GM18517 (cell line): ENCODE measurements around the gene SSH2.
"Not testable (repeated sequence)": the region's sequence is repeated elsewhere in the genome, so short reads cannot be mapped to it uniquely, and the experiment has no call there.

Experiments
- ATAC-seq: cut with Tn5 transposase; IDR thresholded peaks from one replicate; pipeline ENCODE4 v1.9.1; 2021; ENCODE audit warnings: mild to moderate bottlenecking, moderate library complexity; ENCODE audit not compliant: unreplicated experiment

Gene SSH2

DNA sequence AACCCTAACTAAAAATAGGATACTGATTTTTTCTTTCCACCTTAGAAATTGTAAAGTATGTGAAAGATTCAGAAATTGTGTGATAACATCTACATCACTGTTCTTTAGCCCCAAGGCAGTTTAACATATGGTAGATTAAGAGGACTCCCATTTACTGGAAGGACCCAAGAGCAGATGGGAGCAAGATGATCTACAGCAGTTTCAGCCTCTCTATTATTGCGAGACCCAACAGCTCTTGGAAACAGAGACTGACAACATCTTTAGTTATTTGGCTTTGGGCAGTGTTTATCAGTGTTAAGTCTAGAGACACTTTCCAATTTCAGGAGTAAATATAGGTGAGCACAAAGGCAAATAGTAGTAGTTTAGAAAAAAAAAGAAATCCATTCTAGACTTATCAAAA, 182.4 kb downstream of the SSH2 start:
- ATAC-seq, result no peak

DNA sequence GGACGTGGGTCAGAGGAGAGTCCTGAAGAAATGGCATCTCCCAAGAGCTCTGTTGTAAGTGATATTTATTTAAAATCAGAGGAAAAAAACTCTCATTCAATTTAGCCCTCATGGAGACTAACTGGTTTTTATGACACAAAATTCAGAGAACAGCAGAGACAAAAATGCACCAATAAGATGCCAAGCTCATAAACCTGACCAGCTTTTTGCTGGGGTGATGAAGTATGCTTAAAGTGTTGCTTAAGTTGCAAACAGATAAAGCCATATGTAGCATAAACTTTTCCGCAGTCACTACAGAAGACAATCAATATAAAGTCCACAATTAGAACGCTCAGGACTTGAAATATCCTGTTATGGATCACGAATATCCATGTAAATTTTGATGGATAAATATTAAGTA, 183.4 kb downstream of the SSH2 start:
- ATAC-seq, result no peak

DNA sequence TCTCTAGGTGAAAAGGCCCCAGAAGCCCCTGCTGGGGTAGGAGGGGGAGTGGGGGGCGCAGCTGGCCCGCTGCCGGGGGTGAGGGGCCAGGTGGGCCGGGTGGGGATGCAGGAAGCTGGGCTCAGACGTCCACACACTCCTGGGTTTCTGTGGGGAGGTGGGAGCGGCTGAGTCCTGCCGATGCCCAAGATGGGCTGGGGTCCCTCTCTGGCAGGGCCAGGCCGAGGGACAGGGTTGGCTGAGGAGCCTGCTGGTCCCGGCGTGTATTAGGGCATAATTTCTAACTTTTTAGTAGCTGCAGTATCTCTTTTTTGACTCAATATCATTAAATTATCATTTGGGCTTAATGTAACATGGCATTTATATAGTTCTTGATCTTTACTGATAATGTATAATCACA, 185.9 kb downstream of the SSH2 start:
- ATAC-seq, result no peak

DNA sequence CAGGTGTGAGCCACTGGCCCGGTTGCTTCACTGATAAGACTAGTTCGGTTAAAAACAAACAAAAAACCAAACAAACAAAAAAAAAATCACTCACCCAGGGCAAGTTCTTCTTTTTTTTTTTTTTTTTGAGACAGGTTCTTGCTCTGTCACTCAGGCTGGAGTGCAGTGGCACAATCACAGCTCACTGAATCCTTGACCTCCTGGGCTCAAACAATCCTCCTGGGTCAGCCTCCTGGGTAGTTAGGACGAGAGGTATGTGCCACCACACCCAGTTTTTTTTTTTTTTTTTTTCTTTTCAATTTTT, 187.9 kb downstream of the SSH2 start:
- no peak for ATAC-seq

DNA sequence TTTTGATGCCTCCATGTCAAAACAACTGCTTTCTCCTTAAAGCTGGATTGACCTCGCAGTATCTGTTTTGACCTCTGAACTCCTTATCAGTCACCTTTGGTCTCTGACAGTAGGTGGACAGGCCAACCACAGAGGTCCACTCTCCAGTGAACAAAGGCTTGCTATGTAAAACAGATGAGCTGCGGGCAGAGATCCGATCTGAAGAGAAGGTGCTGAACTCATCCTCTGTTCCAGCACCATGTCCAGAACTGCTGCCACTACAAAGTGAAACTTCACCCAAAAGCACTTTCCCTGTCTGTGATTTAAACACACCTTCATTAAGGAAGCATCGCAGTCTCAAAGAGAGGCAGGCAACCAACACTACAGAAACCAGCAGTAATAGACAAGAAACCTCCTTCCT, 190.0 kb downstream of the SSH2 start:
- ATAC-seq, result no peak

DNA sequence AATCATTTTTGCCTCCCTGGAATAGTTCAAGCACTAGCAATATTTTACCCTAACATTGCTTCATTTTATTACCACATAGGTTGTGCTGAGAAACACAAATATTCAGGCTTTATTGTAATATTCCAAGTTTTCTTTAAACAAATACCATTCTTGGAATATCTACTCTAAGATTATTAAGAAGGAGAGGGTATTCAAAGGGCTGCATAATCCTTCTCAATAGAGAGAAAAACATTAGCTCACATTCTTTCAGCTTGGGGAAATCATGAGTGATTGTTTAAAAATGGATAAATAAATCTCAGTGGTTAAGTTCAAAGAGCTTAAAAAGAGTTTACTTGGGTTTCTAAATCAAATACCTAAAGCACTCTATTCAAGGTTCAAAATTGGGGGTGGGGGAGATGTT, 195.4 kb downstream of the SSH2 start:
- ATAC-seq, result no peak

DNA sequence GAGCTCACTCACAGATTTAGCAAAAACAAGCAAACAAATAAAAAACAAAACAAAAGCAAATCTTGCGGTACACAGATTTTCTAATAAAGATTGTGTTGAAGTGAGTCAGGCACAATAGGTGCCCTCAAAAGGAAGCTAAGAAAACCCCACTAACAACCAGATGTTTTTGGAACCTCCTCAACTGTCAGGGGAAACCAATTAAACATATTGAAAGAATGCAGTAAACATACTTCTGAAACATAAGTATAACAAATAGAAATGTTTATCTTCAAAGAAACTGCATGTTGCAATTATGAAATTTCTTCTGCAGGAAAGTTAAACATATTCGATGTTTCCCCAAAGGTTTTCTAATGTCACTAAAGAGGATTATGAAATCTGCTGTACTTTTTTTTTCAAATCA, 196.9 kb downstream of the SSH2 start:
- no peak for ATAC-seq

DNA sequence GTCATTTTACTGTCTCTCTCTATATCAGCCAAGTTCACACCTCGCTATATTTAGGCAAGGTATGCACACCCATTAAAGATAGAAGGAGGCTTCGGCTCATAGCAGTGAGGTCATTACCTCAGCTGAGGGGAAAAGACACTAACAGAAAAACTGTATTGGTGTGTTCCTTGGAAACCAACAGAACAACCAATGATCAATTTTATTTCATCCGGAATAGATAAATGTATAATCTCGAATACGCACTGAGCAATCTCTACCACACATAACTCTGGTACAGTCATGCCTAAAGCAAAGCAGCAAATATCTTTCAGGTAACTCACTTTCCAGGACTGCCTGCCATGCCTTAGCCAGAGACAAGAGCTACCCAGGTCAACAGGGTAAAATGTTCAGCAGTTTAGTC, 197.4 kb downstream of the SSH2 start:
- ATAC-seq, result no peak

DNA sequence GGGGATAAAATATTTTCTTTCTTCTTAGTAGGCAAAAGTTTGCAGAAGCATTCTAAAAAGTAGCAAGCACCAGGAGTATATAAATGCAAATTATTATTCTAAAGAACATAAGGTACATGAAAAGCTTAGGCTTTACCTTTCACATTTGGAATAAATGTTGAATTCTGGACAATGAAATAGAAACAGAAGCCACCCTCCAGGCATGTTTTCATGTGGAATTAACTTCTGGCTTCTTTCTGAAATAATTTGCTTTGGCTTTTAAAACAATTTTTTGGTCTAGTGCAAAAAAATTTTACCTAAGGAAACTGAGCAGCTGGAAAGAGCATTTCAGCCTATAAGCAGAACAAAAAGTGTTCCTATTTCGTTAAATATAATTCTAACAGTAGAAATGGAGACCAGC, 197.8 kb downstream of the SSH2 start:
- ATAC-seq, result no peak

DNA sequence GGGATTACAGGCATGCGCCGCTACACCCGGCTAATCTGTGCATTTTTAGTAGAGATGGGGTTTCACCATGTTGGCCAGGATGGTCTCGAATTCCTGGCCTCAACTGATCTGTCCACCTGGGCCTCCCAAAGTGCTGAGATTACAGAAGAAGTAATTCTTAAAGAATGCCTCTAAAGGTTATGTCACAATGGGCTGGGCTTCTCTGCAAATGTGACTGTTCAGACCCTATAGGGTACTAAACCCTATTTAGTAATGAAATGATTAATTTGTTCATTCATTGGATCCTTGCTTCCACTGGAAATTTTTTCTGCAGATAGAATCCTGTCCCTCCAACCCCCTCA, 198.5 kb downstream of the SSH2 start:
- no peak for ATAC-seq

DNA sequence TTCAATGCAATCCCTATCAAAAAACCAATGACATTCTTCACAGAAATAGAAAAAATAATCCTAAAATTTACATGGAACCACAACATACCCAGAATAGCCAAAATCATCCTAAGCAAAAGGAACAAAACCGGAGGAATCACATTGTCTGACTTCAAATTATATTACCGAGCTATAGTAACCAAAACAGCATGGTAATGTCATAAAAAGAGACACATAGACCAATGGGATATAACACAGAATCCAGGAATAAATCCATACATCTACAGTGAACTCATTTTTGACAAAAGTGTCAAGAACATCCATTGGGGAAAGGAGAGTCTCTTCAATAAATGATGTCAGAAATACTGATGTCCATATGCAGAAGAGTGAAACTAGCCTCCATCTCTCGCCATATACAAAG, 201.5 kb downstream of the SSH2 start:
- ATAC-seq, result no peak

DNA sequence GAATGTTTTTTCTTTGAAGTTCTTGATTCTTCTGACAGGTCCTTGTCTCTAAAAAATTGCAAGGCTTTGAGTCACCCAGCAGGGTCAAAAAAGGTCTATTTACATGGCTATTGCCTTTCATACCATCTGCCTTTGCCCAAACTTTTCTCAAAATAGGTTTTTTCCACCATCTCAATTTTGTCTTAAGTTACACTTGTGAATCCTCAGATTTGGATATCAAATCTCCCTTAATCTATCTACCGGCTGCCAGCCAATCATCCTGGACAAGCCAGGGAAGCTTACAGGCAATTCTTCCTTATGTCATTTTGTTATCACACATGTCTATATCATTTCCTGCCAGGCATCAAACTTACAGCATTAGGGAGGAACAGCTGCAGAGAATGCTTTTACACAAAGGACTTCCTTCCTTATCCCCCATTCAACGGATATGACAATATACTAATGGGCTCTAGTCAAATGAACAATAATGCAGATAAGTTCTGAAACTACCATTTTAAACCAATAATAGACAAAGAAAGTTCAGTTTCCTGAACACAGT, 203.2 kb downstream of the SSH2 start:
- no peak for ATAC-seq

DNA sequence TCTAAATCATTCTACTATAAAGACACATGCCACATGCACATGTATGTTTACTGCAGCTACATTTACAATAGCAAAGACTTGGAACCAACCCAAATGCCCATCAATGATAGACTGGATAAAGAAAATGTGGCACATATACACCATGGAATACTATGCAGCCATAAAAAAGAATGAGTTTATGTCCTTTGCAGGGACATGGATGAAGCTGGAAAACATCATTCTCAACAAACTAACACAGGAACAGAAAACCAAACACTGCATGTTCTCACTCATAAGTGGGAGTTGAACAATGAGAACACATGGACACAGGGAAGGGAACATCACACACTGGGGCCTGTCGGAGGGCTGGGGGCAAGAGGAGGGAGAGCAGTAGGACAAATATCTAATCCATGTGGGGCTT, 204.6 kb downstream of the SSH2 start:
- not testable (repeated sequence) for ATAC-seq

DNA sequence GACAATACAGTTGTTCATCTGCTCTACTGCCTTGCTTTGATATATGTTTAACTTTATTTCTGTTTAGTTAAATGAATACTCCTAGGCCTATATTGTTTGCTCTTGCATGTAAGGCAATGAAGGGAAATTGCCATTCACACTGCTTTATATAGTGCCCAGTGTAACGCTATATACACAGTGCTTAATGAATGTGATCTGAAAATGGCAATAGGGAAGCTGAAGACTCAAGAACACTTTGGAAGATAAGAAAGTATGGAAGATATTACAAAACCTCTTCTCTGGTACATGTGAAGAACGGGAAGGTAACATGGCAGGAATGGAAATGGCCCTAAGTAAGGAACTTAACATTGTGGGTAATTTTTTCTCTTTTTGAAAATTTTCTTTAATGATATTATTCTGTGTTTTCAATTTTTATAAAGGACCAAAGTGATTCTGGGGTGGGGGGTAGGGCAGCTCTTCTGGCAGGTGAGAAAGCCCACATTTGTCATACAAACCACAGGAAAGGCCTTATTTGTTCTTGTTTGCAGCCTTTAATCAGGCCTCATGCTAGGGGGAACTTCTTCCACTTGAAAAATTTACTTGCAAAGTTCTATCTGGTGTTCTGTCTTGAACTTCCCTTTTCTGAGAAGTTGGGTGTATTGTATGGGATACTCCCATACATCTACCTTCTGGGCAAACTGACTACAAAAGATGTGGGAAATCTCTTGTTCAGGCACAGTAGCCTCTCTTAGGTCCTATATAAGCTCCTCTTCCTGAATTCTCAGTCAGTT, 206.6 kb downstream of the SSH2 start:
- ATAC-seq, result no peak

DNA sequence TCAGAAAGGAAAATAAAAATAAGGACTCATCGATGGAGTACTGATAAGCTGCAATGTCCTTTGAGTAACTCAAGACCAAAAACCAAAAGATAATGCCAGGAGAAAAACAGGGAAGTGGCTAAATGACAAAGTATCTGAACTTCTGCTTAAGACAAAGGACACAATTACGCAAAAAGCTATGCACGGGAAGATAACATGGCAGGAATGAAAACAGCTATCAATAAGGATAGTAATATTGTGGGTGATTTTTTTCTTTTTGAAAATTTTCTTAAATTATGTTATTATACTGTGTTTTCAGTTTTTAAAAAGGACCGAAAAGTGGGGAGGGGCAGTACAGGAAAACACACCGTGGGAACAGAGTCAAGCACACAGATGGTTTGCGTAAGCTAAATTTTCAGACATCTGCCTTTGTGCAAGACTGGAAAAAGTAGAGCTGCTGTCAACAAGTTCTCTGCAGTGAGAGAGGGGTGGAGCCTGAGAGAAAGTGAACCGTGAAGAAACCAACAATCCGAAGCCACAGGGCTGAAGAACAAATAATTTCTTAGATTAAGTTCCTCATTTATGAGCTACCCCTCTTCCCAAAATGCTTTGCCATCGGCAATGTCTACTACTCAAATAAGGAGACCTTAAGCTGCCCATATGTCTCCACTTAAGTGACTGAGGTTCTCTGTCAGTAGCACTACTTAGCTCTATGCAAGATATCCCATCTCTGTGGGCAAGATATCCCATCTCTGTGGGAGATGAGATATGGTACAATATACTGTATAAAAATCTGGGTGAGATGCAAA, 207.4 kb downstream of the SSH2 start:
- ATAC-seq, result peak; percentile 65

DNA sequence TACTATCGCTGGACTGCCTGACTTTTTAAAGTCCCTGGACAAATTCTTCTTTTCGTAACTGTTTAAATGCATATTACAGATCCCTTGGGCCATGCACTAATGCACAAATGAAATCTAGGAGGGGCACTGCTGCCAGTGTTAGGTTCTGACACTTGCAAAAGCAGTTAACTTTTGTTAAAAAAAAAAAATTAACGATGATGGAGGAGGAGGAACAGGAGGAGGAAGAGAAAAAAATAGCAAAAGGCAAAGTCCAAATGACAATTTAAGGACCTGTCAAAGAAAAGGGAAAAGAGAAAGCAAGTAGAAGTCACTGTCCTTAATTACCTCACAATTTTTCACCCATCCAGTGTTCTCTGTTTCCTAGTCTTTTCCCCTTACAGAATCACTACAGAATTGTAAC, 209.5 kb downstream of the SSH2 start:
- ATAC-seq, result no peak

DNA sequence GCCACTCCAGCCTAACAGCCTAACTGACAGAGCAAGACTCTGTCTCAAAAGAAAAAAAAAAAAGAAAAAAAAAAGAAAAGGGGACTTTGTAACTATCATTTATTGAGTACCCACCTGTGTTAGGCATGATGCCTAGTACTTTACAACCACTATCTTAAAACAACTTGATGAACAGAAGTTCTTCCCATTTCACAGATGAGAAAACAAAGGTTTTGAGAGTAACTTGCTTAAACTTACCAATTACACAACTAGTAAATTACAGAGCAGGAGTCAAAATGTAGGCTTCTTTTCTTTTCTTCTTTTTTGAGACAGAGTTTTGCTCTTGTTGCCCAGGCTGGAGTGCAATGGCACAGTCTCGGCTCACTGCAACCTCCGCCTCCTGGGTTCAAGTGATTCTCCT, 210.6 kb downstream of the SSH2 start:
- no peak for ATAC-seq

DNA sequence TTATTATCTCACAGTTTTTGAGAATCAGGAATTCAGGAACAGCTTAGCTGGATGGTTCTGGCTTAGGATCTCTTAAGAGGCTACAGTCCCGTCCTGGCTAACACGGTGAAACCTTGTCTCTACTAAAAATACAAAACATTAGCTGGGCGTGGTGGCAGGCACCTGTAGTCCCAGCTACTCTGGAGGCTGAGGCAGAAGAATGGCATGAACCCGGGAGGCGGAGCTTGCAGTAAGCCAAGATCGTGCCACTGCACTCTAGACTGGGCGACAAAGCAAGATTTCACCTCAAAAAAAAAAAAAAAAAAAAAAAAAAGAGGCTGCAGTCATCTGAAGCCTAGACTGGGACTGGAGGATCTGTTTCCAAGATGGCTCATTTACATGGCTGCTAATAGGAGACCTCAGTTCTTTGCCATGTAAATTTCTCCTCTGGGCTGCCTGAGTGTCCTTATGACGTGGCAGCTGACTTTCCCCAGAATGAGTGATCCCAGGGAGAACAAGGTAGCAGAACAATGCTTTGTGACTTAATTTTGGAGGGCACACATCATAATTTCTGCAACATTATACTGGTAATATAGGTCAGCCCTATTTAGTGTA, 211.5 kb downstream of the SSH2 start:
- no peak for ATAC-seq

DNA sequence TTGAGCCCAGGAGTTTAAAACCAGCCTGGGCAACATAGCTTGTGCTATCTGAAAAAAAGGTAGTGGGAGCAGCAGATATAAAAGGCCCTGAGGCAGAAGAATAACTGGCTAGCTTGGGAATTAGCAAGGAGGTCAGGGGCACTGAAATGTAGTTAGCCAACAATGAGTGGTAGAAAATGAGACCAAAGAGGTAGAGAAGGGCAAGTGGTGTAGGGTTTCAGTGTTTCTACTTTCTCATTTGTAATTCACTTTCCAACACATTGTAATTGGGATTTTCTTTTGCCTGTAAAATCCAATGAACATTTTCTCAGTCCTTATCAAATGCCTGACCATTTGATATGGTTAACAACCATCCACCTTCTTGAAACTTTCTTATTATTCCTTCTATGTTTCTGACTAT, 212.2 kb downstream of the SSH2 start:
- no peak for ATAC-seq

DNA sequence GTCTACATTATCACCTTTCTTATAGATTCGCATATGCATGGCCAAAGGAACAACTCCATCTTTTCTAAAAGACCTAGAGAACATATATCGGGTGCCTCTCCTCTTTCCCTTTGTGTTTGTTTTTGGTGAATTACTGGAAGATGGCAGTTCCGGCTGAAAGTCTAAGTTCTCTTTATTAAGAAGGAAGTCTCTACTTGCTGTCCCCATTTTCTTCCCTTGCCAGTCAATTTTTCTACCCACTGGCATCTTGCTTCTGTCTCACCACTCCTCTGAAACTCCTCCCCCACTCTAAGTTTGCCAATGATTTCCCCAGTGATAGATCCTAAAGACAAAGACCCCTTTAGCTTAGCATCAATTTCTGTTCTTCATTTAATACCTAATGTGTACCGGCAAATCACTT, 213.5 kb downstream of the SSH2 start:
- ATAC-seq, result no peak

DNA sequence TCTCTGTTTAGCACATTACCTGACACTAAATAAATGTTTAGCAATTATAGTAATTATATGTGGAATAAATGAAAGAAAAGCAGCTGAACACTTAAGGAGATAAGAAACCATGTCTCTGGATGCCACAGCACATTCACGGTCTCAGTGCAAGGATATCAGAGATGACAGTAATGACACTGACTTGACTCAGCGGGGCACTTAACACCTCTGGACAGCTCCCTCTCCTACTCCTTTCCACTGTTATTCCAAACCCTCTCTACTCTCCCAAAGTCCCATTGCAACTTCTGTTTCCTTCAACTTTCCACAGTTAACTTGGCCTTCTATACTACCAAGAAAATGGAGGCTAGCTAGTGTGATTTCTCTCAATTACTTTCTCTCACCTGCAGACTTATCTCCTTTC, 214.3 kb downstream of the SSH2 start:
- no peak for ATAC-seq

DNA sequence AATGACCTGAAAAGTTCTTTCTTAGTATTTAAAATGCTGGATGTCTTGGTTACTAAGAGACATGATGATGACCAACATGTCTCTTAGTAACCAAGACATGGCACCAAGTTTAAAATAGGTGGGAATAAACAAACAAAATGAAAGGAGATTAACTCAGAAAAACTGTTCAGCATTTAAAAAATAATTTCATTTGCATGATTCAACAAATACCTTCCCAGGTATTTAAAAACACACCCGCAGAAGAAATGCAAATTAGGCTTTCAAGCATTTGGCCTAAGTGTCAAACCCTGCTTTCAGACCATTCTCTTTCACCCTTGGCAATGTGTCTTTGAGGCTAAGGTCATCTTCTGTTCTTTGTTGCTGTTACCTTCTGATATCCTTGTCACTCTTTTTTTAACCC, 215.9 kb downstream of the SSH2 start:
- no peak for ATAC-seq
